ENCODE results near the gene LRRTM4. TPM values are rescaled to one million over a fixed set of nuclear protein-coding genes. Genes with fewer than 3 reads are reported as not detected.

Gene LRRTM4
- polyA plus RNA-seq, 2 of the 4 experiments (the other 2 are of a cell fraction) = 0.03 TPM; not detected in 1

DNA sequence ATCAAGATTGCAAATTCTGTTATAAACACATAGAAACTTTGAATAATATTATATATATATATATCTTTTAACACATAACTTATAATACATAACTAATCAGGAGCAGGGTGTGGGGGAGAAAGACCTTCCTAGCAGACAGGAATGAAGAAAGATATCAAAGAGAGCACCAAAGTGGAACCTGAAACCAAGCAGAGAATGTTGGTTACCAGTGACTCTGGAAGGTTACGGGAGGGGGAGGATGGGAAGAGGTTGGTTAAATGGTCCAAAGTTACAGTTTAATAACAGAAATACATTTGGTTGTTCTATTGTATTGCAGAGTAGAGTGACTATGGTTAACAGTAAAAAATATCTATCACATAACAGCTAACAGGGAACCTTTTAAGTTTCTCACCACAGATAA lies 366.7 kb downstream of the LRRTM4 start:
- no peak for FAIRE-seq
- no peak for ATAC-seq
- no peak overlapping the region for H3K4me2 ChIP-seq
- no peak overlapping the region for H3K4me3 ChIP-seq
- TF ChIP-seq NR3C1 (IDR thresholded peaks at IDR 0.05) (no peak), ESRRA (IDR thresholded peaks at IDR 0.05; ENCODE audit: borderline replicate concordance, low read length) (no peak), ZC3H11A (IDR thresholded peaks at IDR 0.05) (no peak), FOSB (CRISPR knock-in tag; IDR thresholded peaks at IDR 0.05) (no peak), MAZ (IDR thresholded peaks at IDR 0.05; ENCODE audit: borderline replicate concordance, low read depth, low read length) (no peak), HOXA7 (CRISPR knock-in tag; IDR thresholded peaks at IDR 0.05) (no peak), HDAC2 (IDR thresholded peaks at IDR 0.05) (no peak), CTCF (IDR thresholded peaks at IDR 0.05) (no peak), KDM1A (IDR thresholded peaks at IDR 0.05; ENCODE audit: low read depth) (no peak), POLR2A (IDR thresholded peaks at IDR 0.05; ENCODE audit: low read length) (no peak), HEYL (CRISPR knock-in tag; IDR thresholded peaks at IDR 0.05) (no peak), BHLHE40 (IDR thresholded peaks at IDR 0.05; ENCODE audit: low read depth, low read length) (no peak), NFE2L2 (conservative IDR thresholded peaks at IDR 0.05; ENCODE audit: low read length) (no peak), JUN (IDR thresholded peaks at IDR 0.05) (no peak), NPAS2 (CRISPR knock-in tag; IDR thresholded peaks at IDR 0.05; ENCODE audit: borderline replicate concordance) (no peak), ZFP36 (IDR thresholded peaks at IDR 0.05; ENCODE audit: borderline replicate concordance, partially characterized antibody) (no peak)
- TF ChIP-seq, protein P1, sequence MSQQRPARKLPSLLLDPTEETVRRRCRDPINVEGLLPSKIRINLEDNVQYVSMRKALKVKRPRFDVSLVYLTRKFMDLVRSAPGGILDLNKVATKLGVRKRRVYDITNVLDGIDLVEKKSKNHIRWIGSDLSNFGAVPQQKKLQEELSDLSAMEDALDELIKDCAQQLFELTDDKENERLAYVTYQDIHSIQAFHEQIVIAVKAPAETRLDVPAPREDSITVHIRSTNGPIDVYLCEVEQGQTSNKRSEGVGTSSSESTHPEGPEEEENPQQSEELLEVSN (IDR thresholded peaks at IDR 0.05; ENCODE audit: borderline replicate concordance, low read depth) = no peak
- TF ChIP-seq, protein P2, sequence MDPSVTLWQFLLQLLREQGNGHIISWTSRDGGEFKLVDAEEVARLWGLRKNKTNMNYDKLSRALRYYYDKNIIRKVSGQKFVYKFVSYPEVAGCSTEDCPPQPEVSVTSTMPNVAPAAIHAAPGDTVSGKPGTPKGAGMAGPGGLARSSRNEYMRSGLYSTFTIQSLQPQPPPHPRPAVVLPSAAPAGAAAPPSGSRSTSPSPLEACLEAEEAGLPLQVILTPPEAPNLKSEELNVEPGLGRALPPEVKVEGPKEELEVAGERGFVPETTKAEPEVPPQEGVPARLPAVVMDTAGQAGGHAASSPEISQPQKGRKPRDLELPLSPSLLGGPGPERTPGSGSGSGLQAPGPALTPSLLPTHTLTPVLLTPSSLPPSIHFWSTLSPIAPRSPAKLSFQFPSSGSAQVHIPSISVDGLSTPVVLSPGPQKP (IDR thresholded peaks at IDR 0.05; ENCODE audit: low read depth, low read length) = no peak
- TF ChIP-seq, protein P3, sequence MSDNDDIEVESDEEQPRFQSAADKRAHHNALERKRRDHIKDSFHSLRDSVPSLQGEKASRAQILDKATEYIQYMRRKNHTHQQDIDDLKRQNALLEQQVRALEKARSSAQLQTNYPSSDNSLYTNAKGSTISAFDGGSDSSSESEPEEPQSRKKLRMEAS (IDR thresholded peaks at IDR 0.05) = no peak
- TF ChIP-seq, protein P4, sequence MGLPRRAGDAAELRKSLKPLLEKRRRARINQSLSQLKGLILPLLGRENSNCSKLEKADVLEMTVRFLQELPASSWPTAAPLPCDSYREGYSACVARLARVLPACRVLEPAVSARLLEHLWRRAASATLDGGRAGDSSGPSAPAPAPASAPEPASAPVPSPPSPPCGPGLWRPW (IDR thresholded peaks at IDR 0.05) = no peak
- H3K4me1 ChIP-seq = no peaks in the 10 kb centered on the region
- 3% methylated on average over 1 of the region's 1 CpG for WGBS (ENCODE audit: missing lambda C conversion rate)
- peaks cover 8% of the 10 kb centered on the region; the same call in 2 of the 3 replicates for H3K9me3 ChIP-seq
- H3K27ac ChIP-seq = no peak overlapping the region
- ChIA-PET CTCF (no interaction called here), POLR2A (no interaction called here)
- DNase-seq (ENCODE audit: low read depth in 1 of 2, low spot score in 1 of 2) = no peak

DNA sequence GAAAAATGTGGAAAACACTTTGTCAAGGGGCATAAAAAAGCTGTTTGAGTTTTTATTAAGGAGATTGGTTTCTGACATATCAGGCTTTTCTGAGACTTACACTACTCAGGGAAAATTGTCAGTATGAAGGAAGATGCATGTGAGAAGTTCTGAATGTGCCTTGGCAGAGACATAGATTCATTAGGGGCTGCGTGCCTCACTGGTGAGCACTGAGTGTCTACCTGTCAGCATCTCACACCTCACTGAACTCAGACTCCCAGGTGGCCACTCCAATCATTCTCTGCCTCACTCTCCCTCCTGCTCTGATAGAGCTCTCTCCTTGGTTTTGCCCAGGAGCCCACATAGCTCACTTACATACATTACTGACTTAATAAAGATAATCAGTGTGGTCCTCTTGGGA lies 372.6 kb downstream of the LRRTM4 start:
- TF ChIP-seq FOSL2 (IDR thresholded peaks at IDR 0.05) (no peak), FOSL2 (CRISPR knock-in tag; IDR thresholded peaks at IDR 0.05) (no peak), SREBF2 (IDR thresholded peaks at IDR 0.05) (no peak), KDM1A (IDR thresholded peaks at IDR 0.05; ENCODE audit: low read depth) (no peak), CTCF (IDR thresholded peaks at IDR 0.05) (no peak), HOXB5 (CRISPR knock-in tag; IDR thresholded peaks at IDR 0.05) (no peak)
- no peaks in the 10 kb centered on the region for H3K4me1 ChIP-seq
- POLR2A ChIA-PET = no interaction called here
- no peak overlapping the region for H3K27ac ChIP-seq
- no peak overlapping the region for H3K4me2 ChIP-seq
- FAIRE-seq = no peak
- no peak for ATAC-seq
- no peak for DNase-seq (ENCODE audit: low read depth in 1 of 2, low spot score in 1 of 2)
- peaks cover 17% of the 10 kb centered on the region for H3K9me3 ChIP-seq
- WGBS (ENCODE audit: missing lambda C conversion rate) = 8% methylated on average over 1 of the region's 1 CpG
- CTCF ChIA-PET = interaction anchor here (0.6 kb wide), 1 partner anchor 1111 kb away, joined by 3 read pairs; no protein-coding TSS in a partner anchor
- no peak overlapping the region for H3K4me3 ChIP-seq
